ENCODE data around the gene QRICH2. TPM values are rescaled to one million over a fixed set of nuclear protein-coding genes. Genes with fewer than 3 reads are reported as not detected.
A peak's percentile ranks its signal among the peaks of the same experiment; 100 is the strongest.

Gene QRICH2
- total and polyA plus RNA-seq, 10 of the 15 experiments (the other 5 are each of a cell fraction or from before 2014, with no cell fraction given) = 0.04 to 0.72 (median 0.25) TPM

GRCh38 chr17:76271669-76272540, 36.2 kb downstream of the QRICH2 start (continued):
- no peak for TF ChIP-seq ZBTB11 (CRISPR knock-in tag; IDR thresholded peaks at IDR 0.05)
- peak; percentile 97 for TF ChIP-seq BCL3 (IDR thresholded peaks at IDR 0.05; ENCODE audit: borderline replicate concordance, insufficient read depth, low read depth, low read length, poor library complexity, severe bottlenecking)
- TF ChIP-seq USF1 (IDR thresholded peaks at IDR 0.05; ENCODE audit: borderline replicate concordance, extremely low read length, insufficient read depth, low read depth, low read length) = peak; percentile 79
- TF ChIP-seq CEBPZ (IDR thresholded peaks at IDR 0.05; ENCODE audit: low read depth, low read length) = no peak
- peak; percentile 99 for TF ChIP-seq PAX5 (IDR thresholded peaks at IDR 0.05; ENCODE audit: borderline replicate concordance, low read depth, low read length)
- TF ChIP-seq E4F1 (IDR thresholded peaks at IDR 0.05; ENCODE audit: borderline replicate concordance, partially characterized antibody) = peak; percentile 15
- peak; percentile 79 for TF ChIP-seq CBFB (IDR thresholded peaks at IDR 0.05; ENCODE audit: low read depth)
- TF ChIP-seq SP1 (IDR thresholded peaks at IDR 0.05; ENCODE audit: low read depth, low read length) = peak; percentile 89
- peak; percentile 72; the same call in 1 of the 2 replicates for TF ChIP-seq DPF2 (IDR thresholded peaks at IDR 0.05)
- peak; percentile 89; the same call in 1 of the 2 replicates for TF ChIP-seq ZBED1 (IDR thresholded peaks at IDR 0.05; ENCODE audit: borderline replicate concordance)
- TF ChIP-seq KAT2A (conservative IDR thresholded peaks at IDR 0.05; ENCODE audit: control insufficient read depth, low read depth, low read length) = no peak
- TF ChIP-seq TBL1XR1 (IDR thresholded peaks at IDR 0.05; ENCODE audit: low read depth, low read length) = peak; percentile 91
